Heart left ventricle (tissue), 16 donors: ENCODE results near the gene RPS15. TPM values are rescaled to one million over a fixed set of nuclear protein-coding genes. Genes with fewer than 3 reads are reported as not detected.

ENCODE experiments used
- ATAC-seq, 4 donors: fragments of 200-7000 bp; cut with Tn5 transposase; one replicate each; pipeline ENCODE4 v1.9.1; 2020 to 2022; ENCODE audit warnings: moderate library complexity in 4 of 4, mild to moderate bottlenecking in 3 of 4, moderate number of reproducible peaks in 1 of 4
- DNase-seq, 5 donors: peaks; one replicate each; pipeline ENCODE4 v3.0.0-alpha.2; 2020
- H3K27ac ChIP-seq, 12 donors: fragments of 200-600 bp; sonication (generic) in 4 of 12; one replicate each; pipeline versions ENCODE4 v1.5.0 to v1.8.0; 2016 to 2022; ENCODE audit warnings: mild to moderate bottlenecking in 2 of 12
- H3K27me3 ChIP-seq, 9 donors: fragments of 200-600 bp; sonication (generic) in 2 of 9; one replicate each; pipeline versions ENCODE4 v1.5.1 to v1.8.0; 2016 to 2022; ENCODE audit warnings: mild to moderate bottlenecking in 3 of 9
- H3K36me3 ChIP-seq, 9 donors: fragments of 200-600 bp; sonication (generic) in 2 of 9; one replicate each; pipeline versions ENCODE4 v1.5.0 to v1.8.0; 2018 to 2022; ENCODE audit warnings: mild to moderate bottlenecking in 2 of 9
- H3K4me1 ChIP-seq, 12 donors: fragments of 200-600 bp; sonication (generic) in 4 of 12; one replicate each; pipeline versions ENCODE4 v1.5.0 to v1.8.0; 2016 to 2022; ENCODE audit warnings: mild to moderate bottlenecking in 3 of 12
- H3K4me3 ChIP-seq, 12 donors: fragments of 200-600 bp; sonication (generic) in 4 of 12; one replicate each; pipeline versions ENCODE4 v1.5.0 to v1.8.0; 2017 to 2022; ENCODE audit warnings: mild to moderate bottlenecking in 9 of 12, moderate library complexity in 4 of 12
- H3K9me3 ChIP-seq, 12 donors: fragments of 200-600 bp; sonication (generic) in 4 of 12; one replicate each; pipeline versions ENCODE4 v1.5.0 to v1.8.0; 2016 to 2022; ENCODE audit warnings: mild to moderate bottlenecking in 1 of 12
- POLR2A ChIP-seq, 2 donors: fragments of 450-650 bp; IDR thresholded peaks; one replicate each; pipeline ENCODE4 v1.6.1; 2017; ENCODE audit warnings: antibody characterized with exemption in 2 of 2, mild to moderate bottlenecking in 2 of 2, moderate library complexity in 2 of 2
- WGBS, 4 donors: extraction: QIAGEN DNeasy Blood & Tissue Kit in 2 of 4; methylation state at CpG; one replicate each; pipeline versions ENCODE4 v1.1.5 to v1.1.7; 2013 to 2018; 5-methylcytosine and 5-hydroxymethylcytosine counted together
- intact Hi-C, 10 donors: fragments of 100-400 bp; cut with DNase I; formaldehyde crosslinking; loops; one replicate each; pipeline versions ENCODE4 v1.11.1 to v1.14.2; 2022
- polyA plus RNA-seq, 2 donors: library from polyadenylated mRNA; stranded (reverse); fragments of 200-250 nt; gene quantifications; one replicate each; pipeline ENCODE4 v1.2.3, GENCODE V29; 2013
- total RNA-seq, 9 donors: library from RNA; depleted of rRNA in 2 of 9; stranded (reverse); fragments of >200 nt in 2 of 9; fragmentation: NEBNext Ultra II Directional in 3 of 9; extraction: Animal tissue kit (Norgen Biotek cat#: 25700) in 3 of 9; gene quantifications; one replicate each; pipeline versions ENCODE4 v1.1.0 to v1.2.4, GENCODE V29; 2016 to 2023
- TF ChIP-seq, protein P1 (sequence below), 12 donors: fragments of 200-600 bp; sonication (generic) in 4 of 12; IDR thresholded peaks; one replicate each; pipeline versions ENCODE4 v1.5.0 to v1.8.0; 2018 to 2022; ENCODE audit warnings: antibody characterized with exemption in 12 of 12, mild to moderate bottlenecking in 5 of 12
- donor health status: ischemic (EF 13 %, LVEDD 7.1; RV severe dilation, severe dysfunction).
- donor health status: healthy with polysubstance abuse.
- donor health status: DM: no; HTN: yes; CAD: no.
- donor health status: DM: no; HTN: no; CAD: no.
- donor health status: ischemic (EF 25% LVEDD 6.9; RV normal size, moderate dysfunction).
- donor health status: ischemic (EF 25% LVEDD 5.7; RV mildly dilated, moderate dysfunction).
- donor health status: healthy.
- donor health status: DM: yes; HTN: yes; CAD: no.
- donor health status: ischemic (EF 35%, LVEDD 5.7; RV mildly dilated, moderate dysfunction).
- donor health status: nonischemic (EF 11% LVEDD 7.7; RV severe dilation, severe dysfunction).
- donor health status: DM: yes; HTN: yes; CAD: no.
- donor health status: PGD.
- donor health status: ischemic (EF 29% LVEDD 5.4; RV normal size, mild dysfunction).
- donor health status: nonischemic (EF 23%, LVEDD 6.1; RV moderate dilation, normal function).

RPS15 gene
- total and polyA plus RNA-seq, 11 donors = 468 to 2,683 (median 679) TPM

DNA sequence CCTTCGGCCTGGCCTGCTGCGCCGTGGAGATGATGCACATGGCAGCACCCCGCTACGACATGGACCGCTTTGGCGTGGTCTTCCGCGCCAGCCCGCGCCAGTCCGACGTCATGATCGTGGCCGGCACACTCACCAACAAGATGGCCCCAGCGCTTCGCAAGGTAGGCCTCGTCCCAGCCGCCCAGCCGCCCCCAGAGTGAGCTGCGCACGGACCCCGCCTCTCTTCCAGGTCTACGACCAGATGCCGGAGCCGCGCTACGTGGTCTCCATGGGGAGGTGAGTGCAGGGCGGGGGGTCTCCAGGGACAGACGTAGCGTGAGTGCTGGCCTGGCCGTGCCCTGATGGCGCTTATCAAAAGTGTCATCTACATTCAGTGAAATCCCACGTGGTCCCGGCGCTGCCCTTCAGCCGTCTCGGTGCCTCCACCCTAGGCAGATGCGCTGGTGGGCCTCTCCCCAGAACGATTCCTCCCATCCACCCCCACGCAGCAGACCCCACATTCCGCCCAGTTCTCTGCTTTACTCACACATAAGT lies 47.2 kb upstream of the RPS15 start:
- 82 to 86% (median 85%) methylated on average over 16 to 42 of the region's 42 CpGs for WGBS, 4 donors
- Histone ChIP-seq H3K9me3 (no peaks in the 10 kb centered on the region), H3K27me3 (no peaks in the 10 kb centered on the region), H3K36me3 (peaks cover 4 to 82% (median 62%) of the 10 kb centered on the region in 9 donors), H3K4me1 (peaks cover 0 to 44% (median 24%) of the 10 kb centered on the region in 12 donors), H3K27ac (no peak overlapping the region), H3K4me3 (no peak overlapping the region)
- intact Hi-C loops = loop anchor here in 1 of 10 donors (10.0 kb wide), 1 partner anchor 116 kb away; the partner anchor contains the start of gene FAM174C
- no peak for ATAC-seq
- no peak for DNase-seq
- TF ChIP-seq, protein P1, sequence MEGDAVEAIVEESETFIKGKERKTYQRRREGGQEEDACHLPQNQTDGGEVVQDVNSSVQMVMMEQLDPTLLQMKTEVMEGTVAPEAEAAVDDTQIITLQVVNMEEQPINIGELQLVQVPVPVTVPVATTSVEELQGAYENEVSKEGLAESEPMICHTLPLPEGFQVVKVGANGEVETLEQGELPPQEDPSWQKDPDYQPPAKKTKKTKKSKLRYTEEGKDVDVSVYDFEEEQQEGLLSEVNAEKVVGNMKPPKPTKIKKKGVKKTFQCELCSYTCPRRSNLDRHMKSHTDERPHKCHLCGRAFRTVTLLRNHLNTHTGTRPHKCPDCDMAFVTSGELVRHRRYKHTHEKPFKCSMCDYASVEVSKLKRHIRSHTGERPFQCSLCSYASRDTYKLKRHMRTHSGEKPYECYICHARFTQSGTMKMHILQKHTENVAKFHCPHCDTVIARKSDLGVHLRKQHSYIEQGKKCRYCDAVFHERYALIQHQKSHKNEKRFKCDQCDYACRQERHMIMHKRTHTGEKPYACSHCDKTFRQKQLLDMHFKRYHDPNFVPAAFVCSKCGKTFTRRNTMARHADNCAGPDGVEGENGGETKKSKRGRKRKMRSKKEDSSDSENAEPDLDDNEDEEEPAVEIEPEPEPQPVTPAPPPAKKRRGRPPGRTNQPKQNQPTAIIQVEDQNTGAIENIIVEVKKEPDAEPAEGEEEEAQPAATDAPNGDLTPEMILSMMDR (IDR thresholded peaks at IDR 0.05) = no peak
- TF ChIP-seq POLR2A (IDR thresholded peaks at IDR 0.05) = no peak

DNA sequence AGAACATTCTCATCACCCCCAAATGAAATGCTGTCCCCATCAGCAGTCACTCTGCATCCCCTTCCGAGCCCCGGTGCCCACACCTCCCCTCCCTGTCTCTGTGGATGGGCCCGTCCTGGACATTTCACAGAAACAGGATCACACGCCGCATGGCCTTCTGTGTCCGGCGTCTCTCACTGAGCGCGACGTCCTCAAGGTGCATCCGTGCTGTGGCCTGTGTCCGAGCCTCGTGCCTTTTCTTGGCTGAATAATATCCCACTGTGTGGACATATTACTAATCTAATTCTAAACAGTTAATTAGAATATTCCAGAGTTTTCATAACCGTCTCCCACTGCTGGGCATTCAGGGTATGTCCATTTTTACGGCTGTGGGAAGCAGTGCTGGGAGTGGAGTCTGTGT lies 45.8 kb upstream of the RPS15 start:
- 91 to 94% (median 93%) methylated on average over 15 of the region's 15 CpGs for WGBS, 4 donors
- Histone ChIP-seq H3K9me3 (no peaks in the 10 kb centered on the region), H3K27ac (no peak overlapping the region), H3K36me3 (peaks cover 4 to 73% (median 61%) of the 10 kb centered on the region in 9 donors), H3K27me3 (no peaks in the 10 kb centered on the region), H3K4me1 (peaks cover 4 to 41% (median 25%) of the 10 kb centered on the region in 12 donors), H3K4me3 (no peak overlapping the region)
- DNase-seq (no peak), ATAC-seq (no peak)
- intact Hi-C loops = loop anchor here in 1 of 10 donors (10.0 kb wide), 1 partner anchor 118 kb away; the partner anchor contains the start of gene FAM174C
- TF ChIP-seq, protein P1 (IDR thresholded peaks at IDR 0.05) = no peak
- TF ChIP-seq POLR2A (IDR thresholded peaks at IDR 0.05) = no peak

DNA sequence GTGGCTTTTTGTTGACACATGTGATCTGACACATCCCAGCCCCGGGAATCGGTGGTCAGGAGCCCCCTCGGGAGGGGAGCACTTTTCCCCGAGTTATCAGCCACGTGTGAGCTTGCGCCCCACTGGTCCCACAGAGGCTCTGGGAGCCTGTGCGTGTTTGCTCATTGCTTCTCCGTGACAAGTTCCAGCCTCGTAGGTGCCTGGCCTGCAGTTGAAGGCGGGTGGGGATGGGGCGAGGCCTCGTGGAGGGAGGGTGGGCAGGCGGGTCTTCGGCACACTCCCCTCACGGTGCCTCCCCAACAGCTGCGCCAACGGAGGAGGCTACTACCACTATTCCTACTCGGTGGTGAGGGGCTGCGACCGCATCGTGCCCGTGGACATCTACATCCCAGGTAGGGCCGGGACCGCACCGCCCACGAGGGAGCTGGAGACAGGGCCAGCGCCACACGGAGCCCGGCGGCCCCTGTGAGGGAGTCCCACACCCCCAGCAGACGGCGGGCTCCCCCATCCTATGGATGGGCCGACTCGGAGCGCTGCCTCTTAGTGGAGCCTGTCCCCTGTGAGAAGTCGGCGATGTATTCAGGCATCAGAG lies 45.2 kb upstream of the RPS15 start:
- no peaks in the 10 kb centered on the region for H3K27me3 ChIP-seq
- TF ChIP-seq, protein P1 (IDR thresholded peaks at IDR 0.05) = no peak
- TF ChIP-seq POLR2A (IDR thresholded peaks at IDR 0.05) = no peak
- no peak overlapping the region for H3K27ac ChIP-seq
- intact Hi-C loops = loop anchor here in 1 of 10 donors (10.0 kb wide), 1 partner anchor 118 kb away; the partner anchor contains the start of gene FAM174C
- DNase-seq = no peak
- H3K9me3 ChIP-seq = no peaks in the 10 kb centered on the region
- WGBS, 4 donors = 89 to 94% (median 91%) methylated on average over 34 to 37 of the region's 37 CpGs
- ATAC-seq = no peak
- no peak overlapping the region for H3K4me3 ChIP-seq
- peaks cover 4 to 35% (median 24%) of the 10 kb centered on the region in 12 donors for H3K4me1 ChIP-seq
- H3K36me3 ChIP-seq = peaks cover 4 to 75% (median 61%) of the 10 kb centered on the region in 9 donors

DNA sequence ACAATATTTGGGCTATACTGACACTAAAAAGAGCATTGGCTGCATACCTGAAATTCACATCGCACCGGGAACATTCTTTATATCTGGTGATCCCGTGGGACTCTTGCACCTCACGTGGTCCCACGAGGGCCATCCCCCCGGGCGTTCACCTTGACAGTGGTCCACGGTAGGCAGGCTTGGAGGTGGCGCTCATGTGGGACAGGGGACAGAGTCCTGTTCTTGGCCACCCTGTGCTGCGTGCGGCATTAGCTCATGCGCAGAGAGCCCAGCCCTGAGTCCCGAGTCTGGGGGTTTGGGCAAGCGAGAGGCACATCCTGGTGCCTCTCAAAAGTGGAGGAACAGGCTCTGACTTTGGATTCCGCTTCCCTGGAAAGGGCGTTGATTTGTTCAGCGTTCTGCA lies 44.4 kb upstream of the RPS15 start:
- ATAC-seq = no peak
- TF ChIP-seq POLR2A (IDR thresholded peaks at IDR 0.05) = no peak
- TF ChIP-seq, protein P1 (IDR thresholded peaks at IDR 0.05) = no peak
- no peak for DNase-seq
- peaks cover 4 to 67% (median 54%) of the 10 kb centered on the region in 9 donors for H3K36me3 ChIP-seq
- intact Hi-C loops = loop anchor here in 1 of 10 donors (10.0 kb wide), 1 partner anchor 119 kb away; the partner anchor contains the start of gene FAM174C
- no peaks in the 10 kb centered on the region for H3K27me3 ChIP-seq
- 85 to 89% (median 88%) methylated on average over 8 to 17 of the region's 17 CpGs for WGBS, 4 donors
- no peak overlapping the region for H3K4me3 ChIP-seq
- H3K4me1 ChIP-seq = peaks cover 4 to 27% (median 18%) of the 10 kb centered on the region in 12 donors
- H3K27ac ChIP-seq = no peak overlapping the region
- H3K9me3 ChIP-seq = no peaks in the 10 kb centered on the region
